GM21529 (cell line): Measurements from ENCODE around the gene ARSB.

Experiments used
- ATAC-seq: cut with Tn5 transposase; IDR thresholded peaks from one replicate; pipeline ENCODE4 v1.9.1; 2021; ENCODE audit not compliant: unreplicated experiment

The ARSB gene

DNA sequence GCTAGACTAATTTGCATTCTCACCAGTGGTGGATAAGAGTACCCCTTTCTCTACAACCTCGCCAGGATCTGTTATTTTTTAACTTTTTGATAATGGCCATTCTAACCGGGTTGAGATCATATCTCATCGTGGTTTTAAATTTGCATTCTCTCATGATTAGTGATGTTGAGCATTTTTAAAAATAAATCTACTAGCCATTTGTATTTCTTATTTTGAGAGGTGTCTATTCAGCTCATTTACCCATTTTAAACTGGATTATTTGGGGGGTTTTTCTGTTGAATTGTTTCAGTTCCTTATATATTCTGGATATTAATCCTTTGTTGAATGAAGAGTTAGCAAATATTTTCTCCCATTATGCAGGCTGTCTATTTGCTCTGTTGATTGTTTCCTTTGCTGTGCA, 139.6 kb downstream of the ARSB start:
- ATAC-seq: no peak

DNA sequence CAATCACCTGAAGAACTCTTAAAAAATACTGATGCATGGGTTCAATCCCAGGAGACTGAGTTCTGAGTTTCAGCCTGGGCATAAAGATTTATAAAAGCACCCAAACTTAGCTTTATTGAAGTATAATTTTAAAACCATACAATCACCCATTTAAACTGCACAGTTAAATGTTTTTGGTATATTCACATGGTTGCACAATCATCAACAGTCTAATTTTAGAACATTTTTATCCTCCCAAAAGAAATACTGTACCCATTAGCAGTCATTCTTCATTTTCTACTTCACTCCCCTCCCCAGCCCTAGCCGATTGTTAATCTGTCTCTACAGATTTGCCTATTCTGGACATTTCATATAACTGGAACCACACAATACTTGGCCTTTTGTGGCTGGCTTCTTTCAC, 141.7 kb downstream of the ARSB start:
- no peak for ATAC-seq

DNA sequence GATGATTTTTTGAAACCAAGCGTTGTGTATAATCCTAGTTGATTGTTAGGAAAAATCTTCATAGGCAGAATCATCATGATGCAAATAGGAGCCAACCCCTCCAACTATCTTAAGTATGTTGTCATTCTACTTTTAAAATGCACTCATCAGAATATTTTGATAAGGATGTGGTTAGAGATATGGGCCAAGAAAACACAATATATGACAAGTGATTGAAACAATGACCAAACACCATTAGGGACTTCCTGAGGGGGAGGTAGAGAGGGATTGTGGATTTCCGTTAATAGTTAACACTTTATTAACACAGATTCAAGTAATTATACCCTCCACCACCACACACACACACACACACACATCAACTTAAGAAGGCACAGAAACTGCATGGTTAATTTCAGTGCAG, 143.3 kb downstream of the ARSB start:
- no peak for ATAC-seq

DNA sequence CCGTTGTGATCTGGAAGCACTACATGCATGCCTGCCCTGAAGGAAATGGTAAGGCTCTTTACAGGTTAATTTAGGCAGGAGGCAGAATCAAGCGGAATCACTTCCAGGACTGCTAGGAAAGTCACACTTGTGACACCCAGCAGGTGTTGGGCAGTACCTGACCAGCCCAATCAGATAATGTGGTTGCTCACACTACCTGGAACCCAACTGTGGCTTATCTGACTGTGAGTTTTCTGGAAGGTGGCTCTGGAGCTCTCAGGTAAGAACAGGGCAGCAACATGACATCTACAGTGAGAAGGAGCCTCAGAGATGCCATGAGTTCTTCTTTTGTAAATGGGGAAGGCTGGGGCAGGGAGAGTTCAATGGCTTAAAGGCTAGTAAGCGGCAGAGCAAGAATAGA, 146.4 kb downstream of the ARSB start:
- no peak for ATAC-seq

DNA sequence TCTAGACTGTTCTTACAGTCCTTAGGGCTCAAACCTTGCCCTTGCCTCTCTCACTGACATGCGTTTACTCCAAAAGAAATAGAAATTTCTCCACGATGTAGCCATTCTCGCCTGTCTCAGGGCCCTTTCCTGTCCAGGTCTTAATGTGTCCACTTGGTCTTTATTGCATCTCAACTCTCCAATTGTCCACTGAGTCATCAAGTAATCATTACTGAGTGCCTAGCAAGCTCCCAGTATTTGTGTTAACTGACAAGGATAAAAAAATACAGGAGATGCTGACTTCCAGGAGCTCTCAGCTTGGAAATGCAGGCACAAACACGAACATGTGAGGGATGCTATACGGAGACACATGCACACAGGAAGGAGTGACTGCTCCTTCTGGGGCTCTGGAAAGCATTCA, 147.3 kb downstream of the ARSB start:
- no peak for ATAC-seq

DNA sequence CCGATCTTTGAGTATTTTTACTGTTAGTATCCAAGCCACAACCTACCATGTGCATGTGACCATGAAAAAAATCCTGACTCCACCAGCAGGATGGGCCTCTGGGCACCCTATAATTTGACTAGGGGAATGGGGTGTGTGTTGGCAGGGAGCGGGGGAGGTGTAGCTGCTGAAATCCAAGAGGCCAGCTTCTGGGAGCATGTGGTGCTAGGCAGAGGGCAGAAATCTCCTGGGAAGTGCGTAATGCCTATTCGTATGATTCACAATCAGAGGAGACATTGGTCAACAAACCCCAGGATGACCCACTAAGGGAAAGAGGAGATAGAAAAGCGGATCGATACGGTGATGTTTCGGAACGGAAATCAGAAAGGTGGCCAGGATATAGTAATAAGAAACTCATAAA, 149.9 kb downstream of the ARSB start:
- no peak for ATAC-seq

DNA sequence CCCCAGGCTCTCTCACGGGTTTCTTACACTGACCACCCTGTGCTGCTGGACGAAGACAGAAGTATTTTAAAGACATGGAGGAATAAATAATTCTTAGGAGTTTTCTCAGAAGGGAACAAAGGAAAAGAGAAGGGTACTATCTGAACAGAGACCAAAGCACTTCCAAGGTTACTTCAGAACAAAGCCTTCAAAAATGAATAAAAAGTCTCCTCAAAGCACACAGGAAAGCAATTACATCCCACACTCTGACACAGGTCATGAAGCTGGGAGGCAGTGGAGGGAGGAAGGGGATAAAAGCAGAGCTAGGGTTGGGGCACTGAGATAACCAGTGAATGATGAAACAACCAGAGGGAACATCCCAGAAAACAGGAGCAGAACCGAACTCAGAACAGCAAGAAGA, 151.8 kb downstream of the ARSB start:
- ATAC-seq: no peak

DNA sequence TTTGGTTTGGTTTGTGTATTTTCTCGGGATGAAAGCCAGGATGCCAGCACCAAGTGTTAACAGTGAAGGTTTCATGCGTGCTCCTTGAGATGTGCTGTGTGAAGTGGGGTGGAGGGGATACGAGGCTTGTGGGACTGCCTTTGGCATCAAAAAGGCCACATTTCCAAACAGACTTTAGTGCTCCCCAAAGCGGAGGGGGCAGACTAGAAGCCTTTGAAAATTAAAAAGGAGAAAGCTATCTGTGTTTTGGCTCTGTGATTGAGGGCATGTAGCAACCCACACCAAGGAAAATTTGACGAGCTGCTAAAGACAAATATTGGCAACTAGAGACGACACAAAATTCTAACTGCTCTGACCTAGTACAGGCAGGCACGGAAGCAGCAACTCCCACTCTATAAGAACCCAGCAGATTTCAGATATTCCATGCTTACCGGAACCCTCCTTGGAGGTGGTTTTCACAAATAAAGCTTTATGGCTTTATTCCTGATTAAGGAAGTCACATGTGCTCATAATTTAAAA, 154.5 kb downstream of the ARSB start:
- ATAC-seq: no peak

DNA sequence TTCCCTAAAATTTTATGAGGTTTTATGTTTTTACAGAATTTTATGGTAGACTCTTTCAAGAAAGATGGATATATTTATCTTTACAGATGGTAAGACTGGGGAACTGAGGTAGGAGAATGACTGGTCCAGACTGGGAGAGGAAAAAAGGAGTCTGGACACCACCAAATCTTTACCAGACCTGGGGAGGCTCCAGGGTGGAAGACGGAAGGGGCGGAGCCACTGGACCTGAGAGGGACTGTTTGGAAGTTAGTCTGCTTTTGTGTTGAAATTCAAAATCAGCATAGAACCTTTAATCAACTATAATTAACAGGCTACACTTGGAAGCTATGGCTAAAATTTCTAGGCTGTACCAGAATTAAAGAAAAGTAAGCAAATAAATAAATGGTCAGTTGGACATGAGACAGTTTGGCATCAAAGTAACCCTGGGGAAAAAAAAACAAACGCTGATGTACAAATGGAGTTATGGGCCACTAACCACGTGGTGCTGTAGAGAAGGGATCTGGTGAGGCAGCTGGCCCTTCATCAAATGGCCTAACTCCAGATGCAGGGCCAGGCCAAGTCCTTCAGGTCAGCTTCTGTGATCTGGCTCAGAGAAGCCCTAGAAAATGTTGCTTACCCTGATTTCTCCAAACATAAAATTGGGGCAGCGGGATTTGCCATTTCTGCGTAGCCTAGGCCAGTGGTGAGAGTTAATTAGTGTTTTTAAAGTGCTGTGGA, 155.1 kb downstream of the ARSB start:
- ATAC-seq: no peak

DNA sequence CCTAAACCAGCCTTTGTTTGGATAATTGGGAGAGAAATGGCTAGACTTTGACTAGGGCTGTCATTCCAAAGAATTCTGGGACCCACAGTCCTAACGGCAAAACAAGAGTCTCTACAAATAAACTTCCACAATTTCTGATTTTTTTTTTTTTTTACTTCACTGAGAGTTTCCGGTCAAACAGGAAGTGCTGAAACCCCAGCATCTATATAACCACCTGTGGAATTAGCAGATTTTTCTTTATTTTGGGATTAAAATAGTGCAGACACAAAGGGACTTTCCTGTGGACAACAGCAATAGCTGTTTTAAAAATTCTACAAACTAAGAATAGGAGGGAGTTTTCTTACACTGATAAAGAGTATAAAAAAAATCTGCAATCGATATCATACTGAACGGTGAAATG, 157.4 kb downstream of the ARSB start:
- no peak for ATAC-seq

DNA sequence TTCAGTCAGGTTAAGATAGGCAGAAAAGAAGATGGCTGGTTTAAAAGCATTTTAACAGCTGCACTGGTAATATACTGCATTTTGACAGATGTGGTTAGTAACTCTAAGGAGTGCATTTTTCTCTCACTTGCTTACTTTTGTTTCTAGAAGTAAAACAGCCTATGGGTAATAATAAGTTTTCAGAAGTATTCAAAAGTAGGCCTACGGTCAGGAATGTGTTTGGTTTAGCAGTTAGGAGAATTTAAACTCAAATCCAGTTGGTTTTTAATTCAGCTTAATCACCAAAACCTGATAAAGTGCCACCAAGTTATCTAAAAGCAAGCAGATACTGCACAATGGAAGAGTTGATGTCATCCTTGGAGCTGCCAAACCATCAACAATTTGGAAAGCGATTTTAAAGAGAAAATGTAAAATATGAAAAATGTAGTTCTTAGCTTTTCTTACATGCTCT, 160.3 kb downstream of the ARSB start:
- no peak for ATAC-seq

DNA sequence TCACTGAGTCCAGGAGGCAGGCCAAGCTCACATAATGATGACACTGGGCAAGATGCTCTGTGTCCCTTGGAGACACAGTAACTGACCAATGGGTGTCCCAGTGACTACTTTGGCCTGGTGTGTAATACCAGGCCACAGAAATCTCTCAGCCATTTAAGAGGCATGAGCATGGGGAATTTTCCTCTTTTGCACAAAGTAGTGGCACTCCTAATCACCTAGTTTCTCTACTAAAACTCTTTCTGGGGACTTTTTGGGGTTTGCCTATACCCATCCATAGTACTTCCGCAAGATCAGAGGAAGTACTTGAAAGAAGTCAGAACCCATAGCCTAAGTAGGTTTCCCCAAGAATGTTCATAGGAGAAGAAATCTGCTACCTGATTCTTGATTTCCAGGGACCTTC, 161.9 kb downstream of the ARSB start:
- ATAC-seq: no peak

DNA sequence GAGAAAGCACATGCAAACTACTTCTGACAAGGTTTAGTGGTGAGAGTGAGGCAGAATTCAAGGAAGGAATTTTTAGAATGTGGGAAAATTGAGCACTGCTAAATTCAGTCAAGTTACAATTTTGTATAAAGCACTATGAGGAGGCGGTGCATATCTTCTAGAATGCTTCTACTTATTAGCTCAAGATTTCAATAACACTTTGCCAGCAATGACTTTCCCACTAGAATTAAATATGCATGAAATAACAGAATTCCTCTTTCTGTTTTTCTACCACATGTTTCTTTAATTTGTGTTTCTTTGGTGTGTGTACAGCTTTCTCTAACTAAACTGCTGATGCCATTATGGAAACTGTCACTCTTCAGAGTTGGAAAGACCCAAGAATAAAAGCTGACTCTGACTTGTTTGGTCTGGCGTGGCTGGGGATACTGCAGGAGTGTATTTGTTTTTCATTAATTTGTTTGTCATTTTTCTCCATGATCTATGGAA, 163.5 kb downstream of the ARSB start:
- ATAC-seq: no peak

DNA sequence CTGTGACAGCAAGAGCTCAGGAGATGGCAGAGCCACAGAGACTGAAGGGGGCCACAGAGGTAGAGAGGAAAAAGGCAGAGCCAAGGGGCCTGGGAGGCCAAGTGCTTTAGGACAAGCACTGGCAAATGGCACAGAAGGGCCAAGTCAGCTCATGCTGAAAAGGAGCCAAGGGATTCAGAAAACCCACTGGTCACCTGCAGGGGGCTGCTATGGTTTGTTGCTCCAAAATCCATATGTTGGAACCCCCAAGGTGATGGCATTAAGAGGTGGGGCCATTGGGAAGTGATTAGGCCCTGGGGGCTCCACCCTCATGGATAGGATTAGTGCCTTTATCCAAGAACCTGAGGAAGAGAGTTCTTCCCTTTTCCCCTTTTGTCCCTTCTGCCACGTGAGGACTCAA, 165.4 kb downstream of the ARSB start:
- no peak for ATAC-seq

DNA sequence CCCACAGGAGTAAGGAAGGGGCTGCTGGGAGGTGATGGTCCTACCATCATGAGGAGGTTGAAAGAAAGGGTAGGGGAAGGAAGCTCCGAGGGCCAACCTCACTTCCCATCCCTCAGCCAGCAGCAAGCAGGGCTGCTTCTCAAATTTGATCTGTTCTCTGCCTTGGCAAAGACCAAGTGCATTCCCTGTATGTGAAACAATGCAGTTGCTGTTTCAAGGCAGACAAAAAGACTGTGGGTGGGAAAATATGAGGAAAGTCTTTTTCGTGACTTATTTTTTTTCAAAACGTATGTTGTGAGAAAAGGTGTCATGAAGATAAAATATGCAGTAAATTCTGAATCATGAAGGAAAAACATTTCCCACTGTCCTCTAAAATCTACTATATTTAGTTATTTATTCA, 165.9 kb downstream of the ARSB start:
- no peak for ATAC-seq

DNA sequence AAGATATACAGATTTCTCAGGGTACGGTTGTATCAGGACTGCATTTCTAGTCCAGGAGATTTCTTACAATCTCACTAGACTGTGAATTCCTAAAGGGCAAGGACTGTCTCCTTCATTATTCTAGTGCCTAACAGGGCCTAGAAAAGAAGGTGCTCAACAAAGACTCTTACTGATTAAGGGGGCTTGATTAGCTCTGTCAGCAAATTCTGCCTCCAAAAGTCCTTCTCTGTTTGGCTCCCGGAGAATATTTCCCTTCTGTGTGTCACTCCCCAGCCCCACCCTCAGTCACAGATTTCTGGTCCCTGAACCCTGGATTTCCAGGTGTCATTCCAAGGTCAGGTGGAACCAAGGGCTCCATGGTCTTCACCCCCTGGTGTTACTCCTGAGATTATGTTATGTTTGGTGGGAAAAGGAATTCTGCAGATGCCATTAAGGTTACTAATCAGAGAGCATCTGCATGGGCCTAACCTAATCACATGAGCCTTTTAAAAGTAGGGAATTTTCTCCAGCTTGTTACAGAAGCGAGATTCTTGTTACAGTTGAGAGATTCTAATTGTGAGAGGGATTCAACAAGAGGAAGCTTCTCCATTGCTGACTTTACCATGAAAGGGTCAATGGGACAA, 168.9 kb downstream of the ARSB start:
- ATAC-seq: no peak

DNA sequence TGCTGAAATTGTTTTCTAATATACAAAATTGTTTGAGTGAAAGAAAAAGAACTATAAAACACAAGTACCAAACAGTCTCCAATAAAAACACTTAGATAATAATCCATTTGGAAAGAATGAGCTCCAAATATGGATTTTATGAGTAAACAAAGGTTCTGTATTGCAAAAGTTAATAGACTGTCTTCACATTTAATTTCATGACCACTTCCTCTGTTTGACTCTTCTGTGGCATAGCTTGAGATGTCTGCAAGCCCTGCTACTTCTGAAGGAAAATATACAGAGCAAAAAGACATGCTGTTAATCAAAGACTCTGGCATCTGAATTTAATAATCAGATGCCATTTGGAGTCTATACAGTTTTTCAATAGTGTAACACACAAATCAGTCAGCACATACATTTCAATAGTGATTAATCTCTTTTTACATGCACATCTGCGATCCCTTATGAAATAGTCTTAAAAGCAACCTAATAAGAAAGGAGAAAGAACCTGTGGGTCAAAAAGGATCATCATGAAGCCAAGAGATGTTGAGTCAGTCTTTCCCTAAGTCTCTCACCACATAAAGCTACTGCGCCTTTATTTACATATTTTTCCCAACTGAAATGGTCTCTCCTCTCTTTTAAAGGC, 171.1 kb downstream of the ARSB start:
- ATAC-seq: no peak

DNA sequence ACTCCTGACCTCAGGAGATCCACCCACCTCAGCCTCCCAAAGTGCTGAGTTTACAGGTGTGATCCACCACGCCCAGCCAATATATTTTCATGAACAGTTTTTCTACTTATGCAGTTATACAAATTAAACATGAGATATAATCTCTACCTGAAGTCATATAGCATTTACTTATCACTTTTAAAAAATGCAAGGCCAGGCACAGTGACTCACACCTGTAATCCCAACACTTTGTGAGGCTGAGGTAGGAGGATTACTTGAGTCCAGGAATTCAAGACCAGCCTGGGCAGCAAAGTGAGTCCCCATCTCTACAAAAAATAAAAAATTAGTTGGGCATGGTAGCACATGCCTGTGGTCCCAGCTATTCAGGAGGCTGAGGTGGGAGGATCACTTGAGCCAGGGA, 171.8 kb downstream of the ARSB start:
- no peak for ATAC-seq

DNA sequence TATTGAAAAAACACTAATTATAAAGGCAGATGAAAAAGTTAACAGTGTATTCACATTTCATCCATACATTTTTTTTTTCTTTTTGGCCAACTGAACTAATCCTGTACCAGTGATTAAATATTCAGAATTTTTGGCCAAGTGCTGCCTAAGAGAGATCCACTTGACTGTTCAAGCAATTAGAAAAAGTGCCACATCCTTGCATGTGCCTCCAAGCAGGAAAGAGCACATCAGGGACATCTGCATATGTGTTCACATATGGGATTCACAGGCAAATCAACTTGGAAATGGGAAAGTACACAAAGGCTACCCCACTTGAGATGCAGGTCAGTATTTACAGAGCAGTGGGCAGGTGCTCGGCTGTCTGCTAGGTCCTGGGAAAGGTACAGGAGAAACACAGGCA, 173.2 kb downstream of the ARSB start:
- ATAC-seq: no peak

DNA sequence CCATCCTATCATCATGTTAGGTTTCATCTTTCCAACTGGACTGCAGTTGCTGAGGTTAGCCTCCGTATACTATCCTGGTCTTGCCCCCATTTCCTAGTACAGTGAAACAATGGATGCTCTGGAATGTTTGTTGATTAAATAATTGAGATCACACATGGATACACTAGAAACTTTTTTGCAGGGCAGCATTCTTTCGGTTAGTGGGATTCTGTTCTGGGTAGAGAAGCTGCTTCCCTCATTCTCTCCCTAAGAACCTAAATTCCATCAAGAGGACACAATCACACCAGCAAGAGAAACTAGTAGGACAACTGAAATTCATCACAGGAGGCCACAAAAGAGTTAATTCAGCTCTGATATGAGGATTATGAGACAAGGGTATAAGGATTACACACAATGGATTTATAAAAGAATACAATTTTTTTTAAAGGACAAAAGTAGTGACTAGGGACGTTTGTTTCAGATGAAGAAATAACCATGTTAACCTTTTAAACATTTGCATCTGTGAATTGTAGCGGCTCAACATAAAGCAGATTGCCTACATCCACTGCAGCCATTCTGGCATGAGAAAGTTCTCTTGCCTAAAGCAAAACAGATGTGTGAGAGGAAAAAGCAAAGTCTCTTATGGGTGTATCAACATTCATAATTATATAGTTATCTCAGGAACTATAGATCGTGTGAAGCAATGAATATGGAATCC, 173.8 kb downstream of the ARSB start:
- ATAC-seq: no peak

DNA sequence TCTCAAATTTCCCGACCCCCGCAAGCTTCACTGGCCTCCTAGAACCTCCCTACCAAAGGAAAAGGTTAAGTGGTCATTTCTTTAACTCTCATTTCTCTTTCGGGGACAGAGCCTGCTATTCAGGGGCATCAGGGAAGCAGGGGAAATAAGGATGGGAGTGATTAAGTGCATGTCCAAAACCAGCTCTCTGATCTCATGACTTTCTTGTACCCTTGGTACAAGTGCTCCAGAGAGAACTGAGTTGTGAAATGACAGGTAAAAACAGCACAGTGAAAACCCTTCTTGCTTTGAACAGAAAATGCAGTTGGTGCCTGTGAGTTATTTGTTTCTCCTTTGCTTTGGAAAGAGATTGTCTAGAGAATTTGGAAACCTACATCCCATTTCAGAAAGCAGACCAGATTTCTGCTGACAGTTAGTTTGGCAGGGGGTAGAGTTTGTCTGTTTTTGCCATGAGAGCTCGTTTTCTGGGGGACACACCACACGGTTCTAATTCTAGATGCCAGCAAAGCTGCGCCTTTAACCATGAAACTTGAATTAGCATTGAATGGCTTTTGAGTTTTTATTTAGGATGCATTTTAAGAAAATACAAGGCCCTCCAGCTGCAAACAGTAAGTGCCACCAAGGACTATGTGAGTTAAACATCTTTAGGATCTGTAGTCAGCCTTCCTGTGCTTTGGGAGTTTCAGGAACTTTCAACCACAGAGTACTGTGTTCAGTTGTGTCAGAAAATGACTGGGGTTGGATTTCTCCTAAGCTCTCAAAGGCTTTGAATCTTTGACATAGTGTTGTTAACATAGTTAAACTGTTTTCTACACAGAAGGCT, 174.8 kb downstream of the ARSB start:
- no peak for ATAC-seq
